22Rv1 (cell line): ENCODE measurements around the gene KANSL1L.

ENCODE experiments used
- CTCF ChIP-seq: fragments of 450-650 bp; IDR thresholded peaks from 2 replicates; pipeline ENCODE4 v1.5.1; 2017; ENCODE audit warnings: mild to moderate bottlenecking
- ZFX ChIP-seq: fragments of 450-650 bp; IDR thresholded peaks from 2 replicates; pipeline ENCODE4 v1.6.1; 2017; ENCODE audit warnings: antibody characterized with exemption, borderline replicate concordance

DNA sequence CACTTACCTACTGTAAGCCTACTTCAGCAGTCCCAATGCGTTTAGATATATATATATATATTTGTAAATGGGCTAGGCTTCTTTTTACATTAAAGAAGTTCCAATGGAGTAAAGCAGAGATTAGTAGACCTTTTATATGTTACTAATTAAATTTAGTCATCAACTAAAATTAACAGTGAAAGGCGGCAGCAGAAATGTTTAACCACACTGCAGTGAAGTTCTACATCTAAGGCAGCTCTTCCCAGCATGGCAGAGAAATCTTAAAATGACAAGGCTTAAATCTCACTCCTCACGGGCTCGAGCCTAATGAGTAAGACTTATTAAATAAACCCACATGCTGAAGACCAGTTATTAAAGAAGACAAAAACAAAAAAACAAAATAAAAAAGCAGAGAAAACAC, 19.1 kb upstream of the KANSL1L start:
- TF ChIP-seq CTCF, result no peak
- TF ChIP-seq ZFX, result no peak
